Ovary (tissue), 9 donors: ENCODE results near the gene C16orf86. TPM values are rescaled to one million over a fixed set of nuclear protein-coding genes. Genes with fewer than 3 reads are reported as not detected.

ENCODE experiments used
- DNase-seq, 5 donors: peaks; one replicate each; pipeline ENCODE4 v3.0.0-alpha.2; 2019 to 2020
- H3K27ac ChIP-seq, 2 donors: fragments of 200-600 bp; one replicate each; pipeline versions ENCODE4 v1.5.1 to v1.8.0; 2019 to 2022
- H3K27me3 ChIP-seq: fragments of 200-600 bp; one replicate; pipeline ENCODE4 v1.8.0; 2022
- H3K36me3 ChIP-seq: fragments of 200-600 bp; sonication (generic); one replicate; pipeline ENCODE4 v1.5.1; 2019
- H3K4me1 ChIP-seq: one replicate; pipeline ENCODE4 v1.8.1; 2013; ENCODE audit warnings: mild to moderate bottlenecking, moderate library complexity; ENCODE audit not compliant: insufficient read depth
- H3K4me3 ChIP-seq: fragments of 200-600 bp; sonication (generic); one replicate; pipeline ENCODE4 v1.5.1; 2017
- H3K9me3 ChIP-seq, 2 donors: fragments of 200-600 bp in 1 of 2; sonication (generic) in 1 of 2; one replicate each; pipeline versions ENCODE4 v1.5.1 to v1.8.1; 2013 to 2019; ENCODE audit warnings: mild to moderate bottlenecking in 1 of 2, moderate library complexity in 1 of 2
- EP300 ChIP-seq: sonication (generic); formaldehyde crosslinking; IDR thresholded peaks from one replicate; pipeline ENCODE4 v1.6.1; 2017; ENCODE audit warnings: antibody characterized with exemption
- POLR2A ChIP-seq: fragments of 450-650 bp; IDR thresholded peaks from one replicate; pipeline ENCODE4 v1.6.1; 2017; ENCODE audit warnings: antibody characterized with exemption, mild to moderate bottlenecking, moderate library complexity
- WGBS, 3 donors: extraction: QIAGEN DNeasy Blood & Tissue Kit in 1 of 3; methylation state at CpG; one replicate each; pipeline versions ENCODE4 v1.1.5 to v1.1.7; 2013 to 2017; 5-methylcytosine and 5-hydroxymethylcytosine counted together
- intact Hi-C, 4 donors: fragments of 100-400 bp; cut with DNase I; formaldehyde crosslinking; loops; one replicate each; pipeline versions ENCODE4 v1.11.0 to v1.15.1; 2022 to 2023
- polyA plus RNA-seq, 2 donors: library from polyadenylated mRNA; stranded (reverse); fragments of 200-250 nt in 1 of 2; fragments of 350-450 nt in 1 of 2; fragmentation: Illumina TruSeq in 1 of 2; extraction: RNeasy Lipid Tissue Mini Kit (QIAGEN cat#74804) in 1 of 2; gene quantifications; one replicate each; pipeline ENCODE4 v1.2.3, GENCODE V29; 2013 to 2014
- total RNA-seq, 7 donors: library from RNA; depleted of rRNA in 2 of 7; stranded (reverse); fragments of >200 nt in 2 of 7; fragmentation: NEBNext Ultra II Directional in 3 of 7; extraction: Animal tissue kit (Norgen Biotek cat#: 25700) in 3 of 7; gene quantifications; one replicate each; pipeline versions ENCODE4 v1.1.0 to v1.2.4, GENCODE V29; 2016 to 2023
- TF ChIP-seq, protein P1 (sequence below), 3 donors: fragments of 450-650 bp in 2 of 3; fragments of 200-600 bp in 1 of 3; IDR thresholded peaks; one replicate each; pipeline versions ENCODE4 v1.5.1 to v1.8.0; 2016 to 2022; ENCODE audit warnings: antibody characterized with exemption in 3 of 3, mild to moderate bottlenecking in 1 of 3
- donor health status: DM: no; HTN: no; CAD: no; lungs with moderate emphysema.
- donor health status: DM: no; HTN: no; CAD: no.
- donor health status: Bipolar disorder and iron deficiency.
- donor health status: DM: yes; HTN: yes; CAD: no.
- donor health status: DM: no; HTN: no; CAD: no.
- donor health status: DM: yes; HTN: yes; CAD: no.

The C16orf86 gene
- total and polyA plus RNA-seq, 9 donors, result 0.13 to 8.2 (median 4.6) TPM

DNA sequence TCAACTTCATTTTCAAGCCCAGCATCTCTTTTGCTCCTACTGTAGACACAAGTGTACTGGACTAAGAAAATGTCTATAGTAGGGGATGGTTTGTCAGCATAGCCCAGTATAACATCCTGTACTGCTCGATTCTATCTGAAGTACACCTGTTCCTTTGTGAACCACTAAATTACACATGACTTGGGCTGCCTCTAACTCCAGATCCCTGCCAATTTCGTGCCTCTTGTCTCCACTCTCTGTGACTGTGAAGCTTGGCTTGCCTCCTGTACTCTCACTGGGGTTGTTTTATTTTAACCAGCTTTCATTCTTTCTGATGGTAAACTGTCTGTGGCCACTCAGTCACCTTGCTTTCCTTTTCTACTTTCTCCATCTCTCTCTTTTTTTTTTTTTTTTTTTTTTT lies 28.0 kb downstream of the C16orf86 start:
- Histone ChIP-seq H3K4me3 (no peak overlapping the region), H3K27ac (no peak overlapping the region), H3K36me3 (no peaks in the 10 kb centered on the region), H3K4me1 (no peaks in the 10 kb centered on the region), H3K27me3 (no peaks in the 10 kb centered on the region), H3K9me3 (no peaks in the 10 kb centered on the region)
- no peak for DNase-seq
- intact Hi-C loops, result no loop called here
- TF ChIP-seq EP300, result no peak
- TF ChIP-seq, protein P1, sequence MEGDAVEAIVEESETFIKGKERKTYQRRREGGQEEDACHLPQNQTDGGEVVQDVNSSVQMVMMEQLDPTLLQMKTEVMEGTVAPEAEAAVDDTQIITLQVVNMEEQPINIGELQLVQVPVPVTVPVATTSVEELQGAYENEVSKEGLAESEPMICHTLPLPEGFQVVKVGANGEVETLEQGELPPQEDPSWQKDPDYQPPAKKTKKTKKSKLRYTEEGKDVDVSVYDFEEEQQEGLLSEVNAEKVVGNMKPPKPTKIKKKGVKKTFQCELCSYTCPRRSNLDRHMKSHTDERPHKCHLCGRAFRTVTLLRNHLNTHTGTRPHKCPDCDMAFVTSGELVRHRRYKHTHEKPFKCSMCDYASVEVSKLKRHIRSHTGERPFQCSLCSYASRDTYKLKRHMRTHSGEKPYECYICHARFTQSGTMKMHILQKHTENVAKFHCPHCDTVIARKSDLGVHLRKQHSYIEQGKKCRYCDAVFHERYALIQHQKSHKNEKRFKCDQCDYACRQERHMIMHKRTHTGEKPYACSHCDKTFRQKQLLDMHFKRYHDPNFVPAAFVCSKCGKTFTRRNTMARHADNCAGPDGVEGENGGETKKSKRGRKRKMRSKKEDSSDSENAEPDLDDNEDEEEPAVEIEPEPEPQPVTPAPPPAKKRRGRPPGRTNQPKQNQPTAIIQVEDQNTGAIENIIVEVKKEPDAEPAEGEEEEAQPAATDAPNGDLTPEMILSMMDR (IDR thresholded peaks at IDR 0.05), result no peak
- no peak for TF ChIP-seq POLR2A
- WGBS, 3 donors, result 66 to 84% (median 73%) methylated on average over 2 of the region's 2 CpGs

DNA sequence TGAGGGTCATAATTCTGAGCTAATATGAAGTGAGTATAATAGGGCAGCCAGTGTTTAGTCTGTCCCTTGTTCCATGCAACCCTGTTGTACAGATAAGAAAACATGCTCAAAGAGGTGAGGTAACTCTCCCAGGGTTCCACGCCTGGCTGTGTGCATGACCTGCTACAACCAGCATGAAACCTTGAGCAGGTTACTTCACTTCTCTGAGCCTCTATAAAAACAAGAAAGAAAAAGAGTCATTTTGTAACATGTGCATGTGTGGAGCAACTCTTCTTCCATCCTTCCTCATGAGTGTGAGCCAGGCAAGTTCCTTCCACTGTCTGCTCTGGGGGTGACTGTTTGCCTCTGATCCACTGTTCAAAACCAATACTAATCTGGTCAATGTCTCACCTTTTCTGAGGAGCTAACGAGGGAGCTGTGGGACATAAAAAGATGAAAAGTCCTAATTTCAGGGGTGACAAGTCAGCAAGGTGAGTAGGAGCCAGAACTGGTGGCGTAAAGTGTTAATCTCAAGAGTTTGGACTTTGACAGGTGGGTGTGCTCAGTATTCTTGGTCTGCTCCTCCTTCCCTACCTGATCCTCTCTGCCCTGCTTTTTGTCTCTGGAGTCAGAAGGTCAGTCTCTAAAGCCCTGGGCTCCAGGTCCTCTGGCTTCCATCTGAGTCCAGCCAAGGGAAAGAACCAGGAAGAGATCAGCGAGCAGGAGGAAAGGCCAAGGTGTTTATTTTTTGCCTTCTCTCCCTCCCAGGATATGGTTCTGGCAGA lies 31.0 kb downstream of the C16orf86 start:
- Histone ChIP-seq H3K27ac (no peak overlapping the region), H3K4me3 (no peak overlapping the region), H3K36me3 (no peaks in the 10 kb centered on the region), H3K9me3 (no peaks in the 10 kb centered on the region), H3K4me1 (no peaks in the 10 kb centered on the region), H3K27me3 (no peaks in the 10 kb centered on the region)
- TF ChIP-seq EP300 (no peak), POLR2A (no peak)
- TF ChIP-seq, protein P1 (IDR thresholded peaks at IDR 0.05), result no peak
- no peak for DNase-seq
- WGBS, 3 donors, result 89 to 96% (median 95%) methylated on average over 4 of the region's 4 CpGs
- intact Hi-C loops, result no loop called here

DNA sequence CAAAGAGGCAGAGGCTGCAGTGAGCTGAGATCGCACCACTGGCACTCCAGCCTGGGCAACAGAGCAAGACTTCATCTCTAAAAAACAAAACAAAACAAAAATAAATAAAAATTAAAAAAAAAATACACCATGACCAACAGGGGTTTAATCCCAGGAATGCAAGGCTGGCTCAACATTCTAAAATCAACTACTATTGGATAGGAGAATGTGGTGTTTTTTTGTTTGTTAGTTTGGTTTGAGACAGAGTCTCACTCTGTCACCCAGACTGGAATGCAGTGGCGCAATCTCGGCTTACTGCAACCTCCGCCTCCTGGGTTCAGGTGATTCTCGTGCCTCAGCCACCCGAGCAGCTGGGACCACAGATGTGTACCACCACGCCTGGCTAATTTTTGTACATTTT lies 32.7 kb downstream of the C16orf86 start:
- DNase-seq, result no peak
- TF ChIP-seq, protein P1 (IDR thresholded peaks at IDR 0.05), result no peak
- TF ChIP-seq POLR2A (no peak), EP300 (no peak)
- intact Hi-C loops, result no loop called here
- Histone ChIP-seq H3K4me1 (no peaks in the 10 kb centered on the region), H3K27ac (no peak overlapping the region), H3K9me3 (no peaks in the 10 kb centered on the region), H3K27me3 (no peaks in the 10 kb centered on the region), H3K4me3 (no peak overlapping the region), H3K36me3 (no peaks in the 10 kb centered on the region)
- WGBS, 3 donors, result 96 to 100% (median 97%) methylated on average over 7 of the region's 7 CpGs

DNA sequence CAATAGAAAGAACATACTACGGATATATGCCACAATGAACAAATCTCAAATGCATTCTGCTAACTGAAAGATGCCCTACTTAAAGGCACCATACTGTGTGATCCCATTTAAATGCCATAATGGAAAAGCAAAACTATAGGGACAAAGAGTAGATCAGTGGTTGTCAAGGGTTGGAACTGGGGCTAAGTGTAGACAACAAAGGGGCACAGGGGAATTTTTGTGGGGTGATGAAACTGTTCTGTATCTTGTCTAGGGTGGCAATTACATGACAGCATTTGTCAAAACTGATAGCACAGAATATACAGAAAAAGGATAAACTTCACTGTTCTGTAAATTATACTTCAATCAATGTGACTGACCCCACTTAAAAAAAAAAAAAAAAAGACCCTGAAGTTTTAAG lies 34.8 kb downstream of the C16orf86 start:
- H3K4me3 ChIP-seq, result no peak overlapping the region
- no peak for DNase-seq
- no peaks in the 10 kb centered on the region for H3K9me3 ChIP-seq
- no peaks in the 10 kb centered on the region for H3K4me1 ChIP-seq
- H3K27me3 ChIP-seq, result no peaks in the 10 kb centered on the region
- TF ChIP-seq EP300 (no peak), POLR2A (no peak)
- TF ChIP-seq, protein P1 (IDR thresholded peaks at IDR 0.05), result no peak
- H3K36me3 ChIP-seq, result no peaks in the 10 kb centered on the region
- 89 to 95% (median 91%) methylated on average over 1 of the region's 1 CpG for WGBS, 3 donors
- H3K27ac ChIP-seq, result no peak overlapping the region
- intact Hi-C loops, result no loop called here
